Activated CD4-positive, alpha-beta T cell treated with anti-CD3 and anti-CD28 coated beads for 4 hours (primary cell): ENCODE data around the gene DNMT1.
A peak's percentile ranks its signal among the peaks of the same experiment; 100 is the strongest.
"Not testable (repeated sequence)": the region's sequence is repeated elsewhere in the genome, so short reads cannot be mapped to it uniquely, and the experiment has no call there.

ENCODE experiments used
- DNase-seq, 2 donors: peaks; one replicate each; pipeline ENCODE4 v3.0.0-alpha.2; 2020

DNMT1 gene

GRCh38 chr19:10194500-10195198 lies at the start of gene DNMT1:
Gene DNMT1, minus strand, starts transcription at chr19:10194953. Its CDS starts 54 bp downstream, at chr19:10194899.
- peak; percentile 96 to 98 for DNase-seq

DNA sequence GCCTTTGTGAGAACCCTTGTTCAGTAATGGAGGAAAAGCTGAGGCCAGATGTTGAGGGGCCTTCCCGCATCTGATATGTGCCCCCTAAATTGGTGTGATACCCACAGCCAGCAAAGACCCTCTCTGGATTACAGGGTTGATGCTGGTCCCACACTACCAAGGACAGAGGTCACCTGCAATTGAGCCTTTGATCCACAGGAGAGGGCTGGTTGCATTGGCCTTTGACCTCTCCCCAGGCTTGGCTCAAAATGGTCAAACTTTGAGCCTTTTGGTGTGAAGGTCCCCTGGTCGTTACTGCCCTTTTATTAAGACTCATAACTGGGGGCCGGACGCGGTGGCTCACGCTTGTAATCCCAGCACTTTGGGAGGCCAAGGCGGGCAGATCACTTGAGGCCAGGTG lies 48.9 kb upstream of the DNMT1 start:
- DNase-seq: no peak

- DNase-seq: not testable (repeated sequence)
These were observed 47.2 kb upstream of the DNMT1 start for GRCh38 chr19:10241826-10242449.

- DNase-seq: no peak
These were observed 43.5 kb upstream of the DNMT1 start for GRCh38 chr19:10238172-10238783.

DNA sequence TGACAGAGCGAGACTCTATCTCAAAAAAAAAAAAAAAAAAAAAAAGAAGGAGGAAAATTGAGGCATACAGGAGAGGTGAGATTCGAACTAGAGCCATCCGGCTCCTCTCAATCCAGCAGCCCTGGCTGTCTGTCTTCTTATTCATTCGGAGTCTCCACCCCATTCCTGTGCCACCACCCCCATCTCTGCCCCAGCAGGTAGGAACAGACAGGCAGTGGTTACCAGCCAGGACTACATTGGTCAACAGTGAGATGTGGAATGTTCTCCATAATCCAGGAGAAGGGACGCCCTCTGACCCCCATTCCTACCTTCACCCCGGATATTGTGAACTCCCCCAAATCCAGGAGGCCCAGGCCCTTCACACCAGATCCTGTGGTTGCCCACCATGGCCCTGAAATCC lies 42.9 kb upstream of the DNMT1 start:
- no peak for DNase-seq

GRCh38 chr19:10235409-10235808 lies 40.7 kb upstream of the DNMT1 start:
- not testable (repeated sequence) for DNase-seq

DNA sequence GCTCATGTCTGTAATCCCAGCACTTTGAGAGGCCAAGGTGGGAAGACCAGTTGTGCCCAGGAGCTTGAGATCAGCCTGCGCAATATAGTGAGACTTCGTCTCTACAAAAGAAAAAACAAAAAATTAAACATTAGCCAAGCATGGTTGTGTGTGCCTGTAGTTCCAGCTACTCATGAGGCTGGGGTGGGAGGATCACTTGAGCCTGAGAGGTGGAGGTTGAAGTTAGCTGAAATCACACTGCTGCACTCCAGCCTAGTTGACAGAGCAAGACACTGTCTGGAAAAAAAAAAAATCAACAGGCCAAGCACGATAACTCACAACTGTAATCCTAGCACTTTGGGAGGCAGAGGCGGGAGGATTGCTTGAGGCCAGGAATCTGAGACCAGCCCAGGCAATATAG lies 40.2 kb upstream of the DNMT1 start:
- DNase-seq: no peak

GRCh38 chr19:10233946-10234345 lies 39.2 kb upstream of the DNMT1 start:
- DNase-seq: no peak

DNA sequence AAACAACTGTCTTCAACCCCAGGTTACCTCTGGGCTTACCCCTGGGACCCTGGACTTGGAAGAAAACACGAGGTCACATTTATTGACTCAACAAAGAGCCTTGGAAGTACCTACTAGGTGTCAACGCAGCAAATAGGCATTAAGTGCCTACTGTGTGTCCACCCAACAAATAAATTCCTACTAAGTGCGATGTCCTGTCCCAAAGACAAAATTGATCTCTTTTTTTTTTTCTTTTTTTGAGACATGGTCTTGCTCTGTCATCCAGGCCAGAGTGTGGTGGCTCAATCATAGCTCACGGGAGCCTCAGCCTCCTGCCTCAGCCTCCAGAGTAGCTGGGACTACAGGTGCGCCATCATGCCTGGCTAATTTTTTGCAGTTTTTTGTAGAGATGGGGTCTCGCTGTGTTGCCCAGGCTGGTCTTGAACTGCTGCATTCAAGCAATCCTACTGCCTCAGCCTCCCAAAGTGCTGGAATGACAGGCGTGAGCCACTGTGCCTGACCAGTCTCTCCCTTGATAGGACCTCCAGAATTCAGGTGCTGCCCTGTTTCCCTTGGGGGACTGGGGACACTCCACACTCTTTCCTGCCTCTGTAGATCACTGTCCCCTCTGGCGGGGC lies 37.0 kb upstream of the DNMT1 start:
- DNase-seq: no peak

DNA sequence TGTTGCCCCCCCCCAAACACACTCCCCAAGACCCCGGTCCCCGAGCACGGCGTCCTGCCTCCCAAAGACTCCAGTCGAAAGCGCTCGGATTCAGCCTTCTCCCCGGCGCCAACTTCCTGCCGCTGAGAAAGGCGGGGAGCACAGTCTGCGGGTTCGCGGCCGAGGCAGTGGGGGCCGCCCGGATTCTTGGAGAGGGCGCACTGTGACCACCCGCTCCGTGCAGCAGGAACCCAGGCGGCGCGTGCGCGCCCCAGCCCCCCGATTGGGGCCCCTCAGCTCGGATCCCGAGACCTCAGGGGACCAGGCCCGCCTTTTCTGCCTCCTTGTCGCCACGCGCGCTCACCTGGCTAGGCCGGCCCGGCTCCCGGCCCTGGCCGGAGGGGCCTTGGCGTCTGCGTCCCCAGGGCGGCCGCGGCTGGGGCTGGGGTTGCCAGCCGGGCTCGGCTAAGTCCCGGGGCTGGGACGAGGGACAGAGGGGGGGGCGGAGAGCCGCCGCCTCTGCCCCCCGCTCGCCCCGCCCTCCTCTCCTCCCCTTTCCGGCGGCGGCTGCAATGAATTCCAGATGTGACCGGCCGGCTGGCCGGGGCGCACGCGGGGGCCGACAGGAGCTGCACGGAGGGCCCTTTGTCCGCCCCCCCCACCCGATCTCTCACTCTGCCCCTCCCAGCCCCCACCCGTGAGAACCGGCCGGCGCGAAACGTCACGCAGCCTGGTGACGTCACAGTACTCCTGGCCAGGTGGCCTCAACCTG lies 36.3 kb upstream of the DNMT1 start, which contains the start of gene S1PR2:
Gene S1PR2, minus strand, starts transcription at position 471 of the 751 bp plus-strand sequence. CDS start 6,426 bp downstream, outside the sequence.
- DNase-seq: peak; percentile 65 to 72

- DNase-seq: peak; percentile 85 to 89
These were observed 35.6 kb upstream of the DNMT1 start for GRCh38 chr19:10230173-10230860.

- DNase-seq: peak; percentile 26 to 43
These were observed 34.2 kb upstream of the DNMT1 start for GRCh38 chr19:10228920-10229319.

GRCh38 chr19:10228393-10228792 lies 33.6 kb upstream of the DNMT1 start:
- DNase-seq: no peak

DNA sequence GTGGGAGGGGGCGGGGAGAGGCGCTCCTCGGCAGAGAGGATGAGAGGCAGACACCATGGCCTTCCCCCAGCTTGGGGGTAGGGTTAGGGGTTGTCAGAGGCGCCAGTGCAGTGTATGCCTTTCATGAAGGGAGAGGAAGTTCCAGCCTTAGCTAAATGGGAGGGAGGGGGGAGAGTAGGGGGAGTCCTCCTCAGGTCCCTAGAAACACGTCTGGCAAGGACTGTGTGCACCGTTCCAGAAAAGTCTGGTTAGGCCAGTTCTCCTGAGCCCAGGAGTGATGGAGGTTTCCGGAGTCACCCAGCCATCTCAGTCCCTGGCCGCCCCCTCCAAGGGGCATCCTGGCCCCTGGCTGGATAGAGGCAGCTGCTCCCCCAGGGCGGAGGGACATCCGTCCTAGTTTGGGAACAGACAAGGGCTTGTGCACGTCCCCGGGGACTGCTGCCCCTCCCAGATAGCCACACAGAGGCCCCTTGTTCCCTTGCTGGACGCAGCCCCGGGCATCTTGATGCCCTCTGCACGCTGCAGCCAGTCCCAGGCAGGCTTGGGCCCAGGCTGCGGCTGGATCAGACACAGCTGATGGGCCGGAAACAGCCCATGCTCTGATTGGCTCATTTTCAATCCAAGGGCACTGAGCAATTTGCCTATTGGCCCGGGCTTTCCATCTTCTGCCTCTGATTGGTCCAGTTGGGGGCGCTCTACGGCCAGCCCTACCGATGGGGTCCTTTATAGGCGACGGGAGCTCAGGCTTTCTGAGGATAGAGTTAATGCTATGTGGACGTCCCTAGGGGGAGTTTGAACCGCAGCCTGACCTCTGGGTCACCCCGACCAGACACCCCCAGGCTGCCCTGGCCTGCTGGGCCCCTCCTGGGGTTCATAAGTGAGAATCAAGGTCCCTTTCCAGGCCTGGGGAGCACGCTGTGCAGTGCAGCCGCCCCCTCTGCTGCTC lies 32.5 kb upstream of the DNMT1 start:
- no peak for DNase-seq

DNA sequence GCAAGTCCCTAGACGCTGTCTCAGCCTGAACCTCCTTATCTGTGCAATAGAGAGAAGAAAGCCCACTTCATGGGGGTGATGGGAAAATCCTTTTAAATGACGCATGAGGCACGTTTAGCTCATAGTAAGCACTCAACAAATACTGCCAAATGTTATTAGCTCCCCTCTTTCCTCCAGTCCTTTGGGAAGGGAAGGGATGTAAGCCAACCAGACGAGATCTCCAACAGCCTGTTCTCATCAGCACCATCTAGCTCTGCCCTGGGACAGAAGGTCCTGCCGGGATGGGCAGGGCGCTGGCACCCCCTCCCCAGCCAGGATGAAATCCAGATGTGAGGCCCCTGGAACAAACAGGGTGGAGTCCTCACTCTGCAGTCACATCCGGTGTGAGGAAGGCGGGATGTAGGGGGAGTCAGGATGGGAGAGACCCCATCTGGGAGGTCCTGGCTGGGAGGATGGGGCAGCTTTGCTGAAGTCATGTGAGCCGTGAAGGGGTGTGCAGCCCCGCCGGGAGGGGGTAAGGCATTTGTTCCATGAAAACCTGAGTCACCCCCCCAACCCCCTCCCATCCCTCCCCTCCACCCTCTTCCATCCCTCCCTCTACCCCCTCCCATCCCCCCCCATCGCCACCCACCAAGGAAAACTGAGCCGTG lies 31.7 kb upstream of the DNMT1 start:
- no peak for DNase-seq

- no peak for DNase-seq
These were observed 31.2 kb upstream of the DNMT1 start for GRCh38 chr19:10226021-10226375.

DNA sequence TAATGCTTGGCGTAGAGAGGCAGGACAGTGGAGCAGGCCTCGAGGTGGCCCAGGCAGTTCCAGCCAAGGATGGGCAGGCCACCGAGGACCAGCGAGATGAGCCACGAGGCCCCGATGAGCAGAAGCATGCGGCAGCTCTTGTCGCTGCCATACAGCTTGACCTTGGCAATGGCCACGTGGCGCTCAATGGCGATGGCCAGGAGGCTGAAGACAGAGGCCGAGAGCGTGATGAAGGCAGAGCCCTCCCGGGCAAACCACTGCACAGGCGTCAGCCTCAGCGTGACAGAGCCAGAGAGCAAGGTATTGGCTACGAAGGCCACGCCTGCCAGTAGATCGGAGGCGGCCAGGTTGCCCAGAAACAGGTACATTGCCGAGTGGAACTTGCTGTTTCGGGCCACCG lies 29.6 kb upstream of the DNMT1 start:
- DNase-seq: no peak

DNA sequence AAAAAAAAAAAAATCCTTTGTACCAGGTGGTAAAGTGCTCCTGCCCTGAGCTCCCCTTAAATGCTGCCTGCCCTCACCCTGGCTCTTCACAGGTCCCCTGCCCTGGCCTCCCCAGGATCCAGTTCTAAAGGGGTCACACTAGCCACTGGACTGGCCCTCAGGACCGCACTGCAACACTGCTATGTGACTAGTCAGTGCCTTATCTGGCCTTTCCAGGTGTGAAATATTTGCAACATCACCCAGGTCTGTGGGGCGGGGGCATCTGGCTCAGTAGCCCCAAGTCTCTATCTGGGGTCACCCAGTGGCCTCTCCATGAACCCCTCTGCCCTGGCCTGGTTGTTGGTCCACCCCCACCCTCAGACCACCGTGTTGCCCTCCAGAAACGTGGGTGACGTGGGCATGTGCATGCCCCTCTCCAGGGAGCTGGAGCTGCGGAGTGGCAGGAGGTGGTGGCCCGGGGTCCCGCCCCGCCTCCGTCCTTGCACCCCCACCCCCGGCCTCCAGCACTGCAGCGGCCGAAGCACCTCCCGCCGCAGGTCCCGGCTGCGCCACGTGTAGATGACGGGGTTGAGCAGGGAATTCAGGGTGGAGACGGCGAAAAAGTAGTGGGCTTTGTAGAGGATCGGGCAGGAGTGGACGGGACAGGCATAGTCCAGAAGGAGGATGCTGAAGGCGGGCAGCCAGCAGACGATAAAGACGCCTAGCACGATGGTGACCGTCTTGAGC lies 28.9 kb upstream of the DNMT1 start:
- DNase-seq: no peak

GRCh38 chr19:10222201-10222890 lies 27.6 kb upstream of the DNMT1 start:
- DNase-seq: no peak
